HEK293T (cell line): Measurements from ENCODE around the gene MXRA7.

Experiments used
- CTCF ChIA-PET: fragments of 350-600 bp; formaldehyde crosslinking; extraction: SDS; loops from one replicate; lab custom pipeline; 2021; ENCODE audit warnings: antibody characterized with exemption, inconsistent platforms; lab: Yijun Ruan, JAX
- POLR2A ChIA-PET: fragments of 350-600 bp; formaldehyde crosslinking; extraction: SDS; loops from one replicate; lab custom pipeline; 2020; ENCODE audit warnings: antibody characterized with exemption, inconsistent platforms; lab: Yijun Ruan, JAX
- DNase-seq: peaks from one replicate; pipeline ENCODE4 v3.0.0; 2012; ENCODE audit warnings: mixed read lengths; ENCODE audit errors: extremely low spot score
- ARNT ChIP-seq: fragments of 450-650 bp; IDR thresholded peaks from 2 replicates; pipeline ENCODE4 v1.6.1; 2017; ENCODE audit warnings: mild to moderate bottlenecking
- BHLHE40 ChIP-seq: fragments of 450-650 bp; IDR thresholded peaks from 2 replicates; pipeline ENCODE4 v1.6.1; 2016; ENCODE audit warnings: mild to moderate bottlenecking, moderate library complexity, borderline replicate concordance
- CTBP1 ChIP-seq: fragments of 450-650 bp; IDR thresholded peaks from 2 replicates; pipeline ENCODE4 v1.6.1; 2016; ENCODE audit warnings: borderline replicate concordance
- ELF4 ChIP-seq: fragments of 450-650 bp; IDR thresholded peaks from 2 replicates; pipeline ENCODE4 v1.6.1; 2017; ENCODE audit warnings: antibody characterized with exemption
- FOXA1 ChIP-seq: fragments of 450-650 bp; IDR thresholded peaks from 2 replicates; pipeline ENCODE4 v1.6.1; 2016; ENCODE audit warnings: mild to moderate bottlenecking
- FOXK2 ChIP-seq: fragments of 450-650 bp; IDR thresholded peaks from 2 replicates; pipeline ENCODE4 v1.6.1; 2016; ENCODE audit warnings: mild to moderate bottlenecking
- FOXM1 ChIP-seq: fragments of 450-650 bp; IDR thresholded peaks from 2 replicates; pipeline ENCODE4 v1.6.1; 2017; ENCODE audit warnings: mild to moderate bottlenecking, borderline replicate concordance
- HDGF ChIP-seq: fragments of 450-650 bp; IDR thresholded peaks from 2 replicates; pipeline ENCODE4 v1.6.1; 2017; ENCODE audit warnings: antibody characterized with exemption, borderline replicate concordance
- L3MBTL2 ChIP-seq: fragments of 450-650 bp; conservative IDR thresholded peaks from 2 replicates; pipeline ENCODE4 v1.6.1; 2016; ENCODE audit warnings: mild to moderate bottlenecking
- LEF1 ChIP-seq: fragments of 450-650 bp; IDR thresholded peaks from 2 replicates; pipeline ENCODE4 v1.6.1; 2017; ENCODE audit warnings: mild to moderate bottlenecking, borderline replicate concordance
- NFRKB ChIP-seq: fragments of 450-650 bp; IDR thresholded peaks from 2 replicates; pipeline ENCODE4 v1.6.1; 2016; ENCODE audit warnings: mild to moderate bottlenecking, moderate library complexity
- PKNOX1 ChIP-seq: fragments of 450-650 bp; IDR thresholded peaks from 2 replicates; pipeline ENCODE4 v1.6.1; 2016
- SP1 ChIP-seq: fragments of 450-650 bp; IDR thresholded peaks from 2 replicates; pipeline ENCODE4 v1.6.1; 2017
- SUZ12 ChIP-seq: fragments of 450-650 bp; IDR thresholded peaks from 2 replicates; pipeline ENCODE4 v1.6.1; 2016; ENCODE audit warnings: mild to moderate bottlenecking
- TARDBP ChIP-seq: fragments of 450-650 bp; IDR thresholded peaks from 2 replicates; pipeline ENCODE4 v1.6.1; 2016
- ZNF384 ChIP-seq: fragments of 450-650 bp; IDR thresholded peaks from 2 replicates; pipeline ENCODE4 v1.6.1; 2016

Gene MXRA7

GRCh38 chr17:76691379-76692191 is 19.2 kb downstream of the MXRA7 start:
- ChIA-PET CTCF (interaction anchor here (0.6 to 2.7 kb wide), 5 partner anchors 10 to 168 kb away, joined by 3 to 14 read pairs (median 4); no protein-coding TSS in a partner anchor), POLR2A (interaction anchor here (1.1 to 2.0 kb wide), 3 partner anchors 10 to 18 kb away, joined by 4 to 7 read pairs (median 5); no protein-coding TSS in a partner anchor)
- DNase-seq, result no peak
- TF ChIP-seq TARDBP (no peak), LEF1 (no peak), FOXM1 (no peak), BHLHE40 (no peak), ZNF384 (no peak), HDGF (no peak), ELF4 (no peak), ARNT (no peak), FOXK2 (no peak), NFRKB (no peak)

GRCh38 chr17:76690596-76691280 is 20.0 kb downstream of the MXRA7 start:
- POLR2A ChIA-PET, result interaction anchor here (0.6 to 4.5 kb wide), 5 partner anchors 8 to 134 kb away, joined by 3 to 24 read pairs (median 7); no protein-coding TSS in a partner anchor
- no peak for DNase-seq
- no peak for TF ChIP-seq L3MBTL2
- no peak for TF ChIP-seq TARDBP
- TF ChIP-seq HDGF, result no peak
- no peak for TF ChIP-seq ZNF384
- no peak for TF ChIP-seq LEF1
- TF ChIP-seq SUZ12, result no peak
- no peak for TF ChIP-seq ELF4
- no peak for TF ChIP-seq PKNOX1
- TF ChIP-seq ARNT, result no peak
- TF ChIP-seq NFRKB, result no peak
- no peak for TF ChIP-seq BHLHE40
- TF ChIP-seq FOXA1, result no peak
- no peak for TF ChIP-seq CTBP1
- TF ChIP-seq SP1, result no peak
- no peak for TF ChIP-seq FOXK2
- TF ChIP-seq FOXM1, result no peak
- CTCF ChIA-PET, result interaction anchor here (0.7 to 2.7 kb wide), 5 partner anchors 9 to 191 kb away, joined by 3 to 14 read pairs (median 3); no protein-coding TSS in a partner anchor

- no peak for DNase-seq
- TF ChIP-seq CTBP1 (no peak), LEF1 (no peak), PKNOX1 (no peak), FOXK2 (no peak), ZNF384 (no peak), SP1 (no peak), L3MBTL2 (no peak), FOXA1 (no peak), SUZ12 (no peak), ARNT (no peak), TARDBP (no peak), HDGF (no peak), BHLHE40 (no peak), NFRKB (no peak), FOXM1 (no peak), ELF4 (no peak)
- ChIA-PET CTCF (interaction anchor here (0.7 to 1.7 kb wide), 2 partner anchors 167 to 190 kb away, joined by 3 to 4 read pairs; no protein-coding TSS in a partner anchor), POLR2A (interaction anchor here (1.5 to 4.5 kb wide), 4 partner anchors 9 to 20 kb away, joined by 7 to 24 read pairs (median 16); partner anchors contain the start of gene MXRA7)
These were observed 20.9 kb downstream of the MXRA7 start for GRCh38 chr17:76689859-76690258.

- no peak for DNase-seq
- ChIA-PET POLR2A (interaction anchor here (1.0 to 4.5 kb wide), 7 partner anchors 10 to 130 kb away, joined by 3 to 24 read pairs (median 8); partner anchors contain the start of gene MXRA7), CTCF (interaction anchor here (1.1 to 1.4 kb wide), 3 partner anchors 10 to 25 kb away, joined by 3 to 7 read pairs (median 4); no protein-coding TSS in a partner anchor)
- TF ChIP-seq FOXA1 (no peak), ZNF384 (no peak), HDGF (no peak), TARDBP (no peak), CTBP1 (no peak), LEF1 (no peak), ARNT (no peak), FOXK2 (no peak), SUZ12 (no peak), L3MBTL2 (no peak), BHLHE40 (no peak), ELF4 (no peak)
These were observed 22.6 kb downstream of the MXRA7 start for GRCh38 chr17:76688165-76688622.
